H1 (cell line): ENCODE measurements around the gene PCDHGB6. TPM values are rescaled to one million over a fixed set of nuclear protein-coding genes. Genes with fewer than 3 reads are reported as not detected.

Experiments used
- CTCF ChIA-PET: fragments of 300-600 bp; sonication (Branson Sonifier 250); formaldehyde crosslinking; loops from one replicate; lab custom pipeline; 2021; ENCODE audit not compliant: partially characterized antibody; lab: Charles Lee
- POLR2A ChIA-PET: fragments of 300-600 bp; sonication (Branson Sonifier 250); formaldehyde crosslinking; loops from one replicate; lab custom pipeline; 2021; ENCODE audit warnings: inconsistent platforms; ENCODE audit not compliant: partially characterized antibody; lab: Charles Lee
- DNase-seq, 2 experiments: peaks; one replicate each; pipeline versions ENCODE4 v3.0.0 to v3.0.0-alpha.2; 2010 to 2022; ENCODE audit warnings: low spot score in 2 of 2, low read depth in 1 of 2, mixed read lengths in 1 of 2
- FAIRE-seq: peaks from 2 replicates; lab custom pipeline; 2011; peaks lifted over from hg19 to GRCh38; lab: Jason Lieb, UNC
- H2AFZ ChIP-seq: 2 replicates; pipeline ENCODE4 v1.8.1; 2012; ENCODE audit warnings: low read length, inconsistent platforms
- H2AK5ac ChIP-seq: 2 replicates; pipeline ENCODE4 v1.6.1; 2013; ENCODE audit warnings: low read depth, low read length
- H2BK120ac ChIP-seq: replicated peaks from 2 replicates; pipeline ENCODE3; 2013; ENCODE audit warnings: low read depth, low read length, inconsistent platforms
- H2BK12ac ChIP-seq: 2 replicates; pipeline ENCODE4 v1.6.1; 2013; ENCODE audit warnings: low read depth, low read length
- H2BK15ac ChIP-seq: 2 replicates; pipeline ENCODE4 v1.6.1; 2013; ENCODE audit warnings: low read length
- H2BK20ac ChIP-seq: 2 replicates; pipeline ENCODE4 v1.6.1; 2013; ENCODE audit warnings: low read length
- H2BK5ac ChIP-seq: 2 replicates; pipeline ENCODE4 v1.6.1; 2013; ENCODE audit warnings: low read depth, low read length
- H3K14ac ChIP-seq: 2 replicates; pipeline ENCODE4 v1.6.1; 2013; ENCODE audit warnings: inconsistent platforms; ENCODE audit not compliant: insufficient read length
- H3K18ac ChIP-seq: 2 replicates; pipeline ENCODE4 v1.6.1; 2013; ENCODE audit warnings: low read length; ENCODE audit errors: extremely low read depth
- H3K23ac ChIP-seq: 2 replicates; pipeline ENCODE4 v1.6.1; 2013; ENCODE audit warnings: inconsistent platforms; ENCODE audit not compliant: insufficient read length
- H3K23me2 ChIP-seq: 2 replicates; pipeline ENCODE4 v1.6.1; 2013; ENCODE audit warnings: low read depth, low read length
- H3K27ac ChIP-seq: 2 replicates; pipeline ENCODE4 v1.6.1; 2011; ENCODE audit warnings: low read depth, low read length, inconsistent platforms
- H3K27me3 ChIP-seq, 4 experiments: replicated peaks in 1 of 4; 1 replicate in 1 of 4; 2 replicates in 3 of 4; pipeline versions ENCODE4 v1.6.1 to v1.8.1; 2011 to 2013; ENCODE audit warnings: low read length in 3 of 4, mild to moderate bottlenecking in 3 of 4, inconsistent platforms in 2 of 4, mixed read lengths in 2 of 4, moderate library complexity in 1 of 4; ENCODE audit not compliant: control insufficient read depth in 3 of 4, insufficient read depth in 3 of 4; ENCODE audit errors: extremely low read depth in 1 of 4
- H3K36me3 ChIP-seq, 4 experiments: 2 replicates each; pipeline versions ENCODE4 v1.6.1 to v1.8.1; 2011 to 2013; ENCODE audit warnings: mild to moderate bottlenecking in 4 of 4, low read length in 3 of 4, moderate library complexity in 2 of 4, control low read depth in 1 of 4, inconsistent platforms in 1 of 4; ENCODE audit not compliant: insufficient read depth in 4 of 4, control insufficient read depth in 2 of 4
- H3K4ac ChIP-seq: replicated peaks from 2 replicates; pipeline ENCODE3; 2013; ENCODE audit warnings: low read length, low read depth, mixed read lengths, inconsistent platforms; ENCODE audit not compliant: insufficient read length
- H3K4me1 ChIP-seq, 4 experiments: replicated peaks in 1 of 4; 1 replicate in 1 of 4; 2 replicates in 3 of 4; pipeline versions ENCODE4 v1.6.1 to v1.8.1; 2011 to 2013; ENCODE audit warnings: low read length in 3 of 4, inconsistent platforms in 2 of 4, mixed read lengths in 1 of 4; ENCODE audit not compliant: insufficient read depth in 4 of 4, control insufficient read depth in 3 of 4
- H3K4me2 ChIP-seq, 2 experiments: 2 replicates each; pipeline versions ENCODE4 v1.6.1 to v1.8.1; 2011 to 2013; ENCODE audit warnings: low read depth in 2 of 2, low read length in 2 of 2, control low read depth in 1 of 2, inconsistent platforms in 1 of 2, mild to moderate bottlenecking in 1 of 2; ENCODE audit not compliant: insufficient read depth in 1 of 2
- H3K4me3 ChIP-seq, 4 experiments: fragments of 200-600, 300-600 bp in 1 of 4; sonication (generic), shearing (Covaris generic), sonication (Bioruptor Twin) in 1 of 4; 2 replicates each; pipeline versions ENCODE4 v1.5.1 to v1.8.1; 2011 to 2016; ENCODE audit warnings: low read length in 4 of 4, low read depth in 3 of 4, control low read depth in 2 of 4, inconsistent platforms in 2 of 4, mild to moderate bottlenecking in 2 of 4, mixed read lengths in 1 of 4, moderate library complexity in 1 of 4; ENCODE audit not compliant: insufficient read depth in 2 of 4; ENCODE audit errors: extremely low read depth in 1 of 4
- H3K56ac ChIP-seq: replicated peaks from 2 replicates; pipeline ENCODE3; 2013; ENCODE audit warnings: low read depth, mild to moderate bottlenecking, mixed read lengths, low read length, inconsistent platforms; ENCODE audit not compliant: insufficient read length
- H3K79me1 ChIP-seq: 2 replicates; pipeline ENCODE4 v1.6.1; 2013; ENCODE audit warnings: low read depth, low read length, control low read depth
- H3K79me2 ChIP-seq, 2 experiments: 2 replicates each; pipeline versions ENCODE4 v1.6.1 to v1.8.1; 2012 to 2013; ENCODE audit warnings: low read length in 2 of 2, mild to moderate bottlenecking in 2 of 2, inconsistent platforms in 1 of 2; ENCODE audit not compliant: insufficient read depth in 2 of 2, control insufficient read depth in 1 of 2
- H3K9ac ChIP-seq, 4 experiments: replicated peaks in 1 of 4; 1 replicate in 1 of 4; 2 replicates in 3 of 4; pipeline versions ENCODE4 v1.6.1 to v1.8.1; 2011 to 2013; ENCODE audit warnings: low read depth in 3 of 4, low read length in 3 of 4, control low read depth in 2 of 4, mild to moderate bottlenecking in 2 of 4, moderate library complexity in 2 of 4, inconsistent platforms in 1 of 4; ENCODE audit errors: extremely low read depth in 1 of 4
- H3K9me3 ChIP-seq, 2 experiments: 2 replicates each; pipeline versions ENCODE4 v1.6.1 to v1.8.1; 2012 to 2013; ENCODE audit warnings: mild to moderate bottlenecking in 2 of 2, moderate library complexity in 2 of 2, control low read depth in 1 of 2, inconsistent platforms in 1 of 2, low read depth in 1 of 2, low read length in 1 of 2, mixed read lengths in 1 of 2; ENCODE audit not compliant: insufficient read depth in 2 of 2
- H4K20me1 ChIP-seq, 2 experiments: replicated peaks in 1 of 2; 2 replicates each; pipeline versions ENCODE3 to v1.8.1; 2011 to 2013; ENCODE audit warnings: inconsistent platforms in 2 of 2, low read length in 2 of 2, mild to moderate bottlenecking in 1 of 2; ENCODE audit not compliant: insufficient read depth in 2 of 2, control insufficient read depth in 1 of 2
- H4K5ac ChIP-seq: 2 replicates; pipeline ENCODE4 v1.6.1; 2013; ENCODE audit warnings: low read length, low read depth, mixed read lengths, inconsistent platforms; ENCODE audit not compliant: insufficient read length
- H4K8ac ChIP-seq: 2 replicates; pipeline ENCODE4 v1.8.0; 2013; ENCODE audit warnings: mild to moderate bottlenecking, moderate library complexity, low read length, inconsistent platforms; ENCODE audit not compliant: insufficient read depth; ENCODE audit errors: extremely low read depth
- H4K91ac ChIP-seq: replicated peaks from 2 replicates; pipeline ENCODE3; 2013; ENCODE audit warnings: low read length, mixed read lengths, inconsistent platforms; ENCODE audit not compliant: insufficient read length
- WGBS, 2 experiments: shearing (Covaris generic) in 1 of 2; methylation state at CpG; one replicate each; pipeline versions ENCODE4 v1.1.6 to v1.1.7; 2013 to 2015; ENCODE audit warnings: low lambda C conversion rate in 2 of 2, mixed read lengths in 2 of 2, inconsistent platforms in 1 of 2, low coverage in 1 of 2, missing lambda C conversion rate in 1 of 2; ENCODE audit not compliant: insufficient replicate concordance in 2 of 2, insufficient coverage in 1 of 2, insufficient read length in 1 of 2; ENCODE audit errors: extremely low coverage in 1 of 2, missing lambda C conversion rate in 1 of 2; 5-methylcytosine and 5-hydroxymethylcytosine counted together
- polyA plus RNA-seq, 7 experiments: library from polyadenylated mRNA; depleted of rRNA in 3 of 7; stranded (reverse) in 5 of 7; unstranded in 2 of 7; fragments of >200 nt in 5 of 7; fragments of 200-250 nt in 2 of 7; gene quantifications; 1 replicate in 5 of 7; 2 replicates in 1 of 7; 4 replicates in 1 of 7; pipeline versions ENCODE4 v1.2.1 to v1.2.3, GENCODE V29; 2011 to 2013; ENCODE audit warnings: missing spikeins in 2 of 7, mixed read lengths in 2 of 7
- total RNA-seq: library from RNA; stranded (reverse); fragmentation: NEBNext Ultra II Directional; extraction: Animal tissue kit (Norgen Biotek cat#: 25700); gene quantifications from 2 replicates; pipeline ENCODE4 v1.2.1, GENCODE V29; 2021

PCDHGB6 gene
- total and polyA plus RNA-seq, 2 of the 8 experiments (the other 6 are each of a cell fraction or from before 2014, with no cell fraction given): 3.4 to 4.1 TPM

DNA sequence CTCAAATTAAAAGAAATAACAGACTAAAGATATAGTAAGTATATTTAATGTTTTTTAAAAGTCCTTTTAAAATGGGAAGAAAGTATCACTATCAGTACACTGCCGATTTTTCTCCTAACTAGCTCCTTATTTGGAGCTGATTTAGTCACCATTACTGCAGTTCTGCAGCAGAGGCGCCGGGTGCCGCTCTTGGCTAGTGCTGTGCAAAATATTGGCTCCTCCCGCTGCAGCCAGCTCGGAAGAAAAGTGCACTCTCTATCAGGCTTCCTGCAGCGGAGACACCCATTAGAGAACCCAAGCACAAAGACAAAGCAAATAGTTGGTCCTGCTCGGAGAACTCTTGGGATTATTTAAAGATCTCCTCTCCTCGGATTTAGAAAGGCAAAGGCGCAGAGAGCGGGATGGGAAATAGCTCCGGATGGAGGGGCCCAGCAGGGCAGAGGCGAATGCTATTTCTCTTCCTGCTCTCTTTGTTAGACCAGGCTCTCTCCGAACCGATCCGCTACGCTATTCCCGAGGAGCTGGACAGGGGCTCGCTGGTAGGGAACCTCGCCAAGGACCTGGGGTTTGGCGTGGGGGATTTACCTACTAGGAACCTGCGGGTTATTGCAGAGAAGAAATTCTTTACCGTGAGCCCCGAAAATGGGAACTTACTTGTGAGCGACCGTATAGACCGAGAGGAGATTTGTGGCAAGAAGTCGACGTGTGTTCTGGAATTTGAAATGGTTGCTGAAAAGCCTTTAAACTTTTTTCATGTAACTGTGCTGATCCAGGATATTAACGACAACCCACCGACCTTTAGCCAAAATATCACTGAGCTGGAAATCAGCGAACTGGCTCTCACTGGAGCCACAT is 37.6 kb upstream of the PCDHGB6 start, which contains the start of gene PCDHGB3:
TSS of gene PCDHGB3 (plus strand) at position 249 of the 855 bp plus-strand sequence. CDS start at position 402, 153 bp downstream.
- Histone ChIP-seq H3K27ac (no peak within 1 kb of the TSS), H2BK20ac (no peak within 1 kb of the TSS), H3K79me2 (no peaks in the 10 kb centered on the region), H2BK15ac (no peak within 1 kb of the TSS), H3K9me3 (peaks cover 42 to 55% of the 10 kb centered on the region in 2 experiments), H3K23ac (no peak within 1 kb of the TSS), H4K5ac (no peak within 1 kb of the TSS), H4K8ac (no peak within 1 kb of the TSS), H3K18ac (no peak within 1 kb of the TSS), H4K20me1 (no peaks in the 10 kb centered on the region), H3K79me1 (no peaks in the 10 kb centered on the region), H2BK5ac (no peak within 1 kb of the TSS), H3K23me2 (no peaks in the 10 kb centered on the region), H3K36me3 (peaks cover 0 to 3% (median 0%) of the 10 kb centered on the region in 4 experiments; a peak in 2 of 8 replicates), H3K4me1 (no peaks in the 10 kb centered on the region), H4K91ac (no peak within 1 kb of the TSS), H2AFZ (no peak within 1 kb of the TSS), H2BK120ac (no peak within 1 kb of the TSS), H3K14ac (no peak within 1 kb of the TSS), H3K4me2 (no peak within 1 kb of the TSS), H2AK5ac (no peak within 1 kb of the TSS), H3K27me3 (no peaks in the 10 kb centered on the region), H3K4ac (no peak within 1 kb of the TSS), H2BK12ac (no peak within 1 kb of the TSS), H3K56ac (no peak within 1 kb of the TSS), H3K4me3 (no peak within 1 kb of the TSS), H3K9ac (no peak within 1 kb of the TSS)
- CTCF ChIA-PET: interaction anchor here (0.6 to 3.7 kb wide), 34 partner anchors 8 to 591 kb away, joined by 3 to 27 read pairs (median 4); partner anchors contain the start of genes PCDHB10, PCDHB14, PCDHB4 and PCDHGA10
- WGBS, 2 experiments: 89% methylated on average over 32 of the region's 32 CpGs; no CpG with 5 or more reads in 1 of the 2 experiments
- POLR2A ChIA-PET: interaction anchor here (1.1 to 1.6 kb wide), 2 partner anchors 17 to 276 kb away, joined by 3 to 4 read pairs; partner anchors contain the start of genes PCDHB2 and PCDHGB4
- DNase-seq: no peak
- no peak for FAIRE-seq
